Brain microvascular endothelial cell (primary cell): ENCODE results near the gene UQCRH.

ENCODE experiments used
- DNase-seq: peaks from one replicate; pipeline ENCODE4 v3.0.0-alpha.2; 2020
- H3K27ac ChIP-seq: fragments of 250-450 bp; sonication (Bioruptor Pico); 2 replicates; pipeline ENCODE4 v1.5.1; 2020; ENCODE audit warnings: mild to moderate bottlenecking, moderate library complexity
- H3K27me3 ChIP-seq: fragments of 250-450 bp; sonication (Bioruptor Pico); replicated peaks from 2 replicates; pipeline ENCODE4 v1.5.1; 2020; ENCODE audit warnings: mild to moderate bottlenecking
- H3K36me3 ChIP-seq: fragments of 250-450 bp; sonication (Bioruptor Pico); replicated peaks from 2 replicates; pipeline ENCODE4 v1.5.1; 2020; ENCODE audit warnings: mild to moderate bottlenecking
- H3K4me3 ChIP-seq: 2 replicates; pipeline ENCODE4 v1.5.1; 2011; ENCODE audit warnings: low read depth, mild to moderate bottlenecking, control low read depth, low read length, moderate library complexity
- in situ Hi-C: cut with HindIII; loops from 2 replicates; pipeline ENCODE4 v1.10.0; 2017; ENCODE audit warnings: low sequenced_read_pairs, low pct_ligation_motif_present
- TF ChIP-seq, protein P1 (sequence below): IDR thresholded peaks from 2 replicates; pipeline ENCODE4 v1.5.1; 2011; ENCODE audit warnings: low read depth, mild to moderate bottlenecking, moderate library complexity, low read length, control low read depth, inconsistent platforms; ENCODE audit errors: missing control alignments

The UQCRH gene

DNA sequence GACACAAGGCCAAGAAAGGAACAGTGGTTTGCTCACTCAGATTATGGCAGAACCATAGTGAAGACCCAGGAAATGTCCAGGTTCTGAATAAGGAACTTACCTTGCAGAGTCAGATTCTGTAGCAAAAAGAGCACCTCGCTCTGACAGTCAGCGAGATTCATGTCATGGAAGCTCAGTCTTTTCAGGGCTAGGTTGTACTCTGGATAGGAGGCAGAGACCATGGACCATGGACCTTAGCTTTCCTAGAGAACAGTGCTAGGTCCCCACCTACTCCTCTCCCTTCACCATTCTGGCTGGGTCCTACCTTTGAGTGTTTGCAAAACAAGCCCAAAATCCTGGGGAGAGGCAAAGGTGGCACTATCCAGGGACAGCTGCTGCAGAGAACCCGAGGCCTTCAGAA, 23.4 kb upstream of the UQCRH start:
- TF ChIP-seq, protein P1, sequence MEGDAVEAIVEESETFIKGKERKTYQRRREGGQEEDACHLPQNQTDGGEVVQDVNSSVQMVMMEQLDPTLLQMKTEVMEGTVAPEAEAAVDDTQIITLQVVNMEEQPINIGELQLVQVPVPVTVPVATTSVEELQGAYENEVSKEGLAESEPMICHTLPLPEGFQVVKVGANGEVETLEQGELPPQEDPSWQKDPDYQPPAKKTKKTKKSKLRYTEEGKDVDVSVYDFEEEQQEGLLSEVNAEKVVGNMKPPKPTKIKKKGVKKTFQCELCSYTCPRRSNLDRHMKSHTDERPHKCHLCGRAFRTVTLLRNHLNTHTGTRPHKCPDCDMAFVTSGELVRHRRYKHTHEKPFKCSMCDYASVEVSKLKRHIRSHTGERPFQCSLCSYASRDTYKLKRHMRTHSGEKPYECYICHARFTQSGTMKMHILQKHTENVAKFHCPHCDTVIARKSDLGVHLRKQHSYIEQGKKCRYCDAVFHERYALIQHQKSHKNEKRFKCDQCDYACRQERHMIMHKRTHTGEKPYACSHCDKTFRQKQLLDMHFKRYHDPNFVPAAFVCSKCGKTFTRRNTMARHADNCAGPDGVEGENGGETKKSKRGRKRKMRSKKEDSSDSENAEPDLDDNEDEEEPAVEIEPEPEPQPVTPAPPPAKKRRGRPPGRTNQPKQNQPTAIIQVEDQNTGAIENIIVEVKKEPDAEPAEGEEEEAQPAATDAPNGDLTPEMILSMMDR, result no peak
- peaks cover 41% of the 10 kb centered on the region for H3K36me3 ChIP-seq
- H3K27ac ChIP-seq, result no peak overlapping the region
- in situ Hi-C loops, result no loop called here
- H3K27me3 ChIP-seq, result no peaks in the 10 kb centered on the region
- H3K4me3 ChIP-seq, result no peak overlapping the region
- DNase-seq, result no peak

DNA sequence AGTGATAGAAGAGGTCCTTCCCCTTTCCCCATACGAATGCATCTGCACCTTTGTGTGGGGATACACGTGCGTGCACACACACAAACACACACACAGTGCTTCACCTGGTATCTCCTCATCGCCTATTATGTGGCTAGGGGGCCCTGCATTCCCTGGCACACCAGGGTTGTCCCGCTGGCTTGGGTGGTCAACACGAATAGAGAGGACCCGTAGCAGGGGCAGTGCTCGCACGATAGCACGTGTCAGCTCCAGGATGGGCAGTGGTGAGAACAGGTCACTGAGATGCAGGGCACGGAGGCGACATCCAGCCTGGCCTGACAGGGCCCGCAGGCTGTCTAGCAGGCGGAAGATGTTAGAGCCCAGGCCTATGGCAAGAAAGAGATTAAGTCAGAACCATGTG, 22.5 kb upstream of the UQCRH start:
- TF ChIP-seq, protein P1, result no peak
- H3K27ac ChIP-seq, result no peak overlapping the region
- no peak for DNase-seq
- in situ Hi-C loops, result no loop called here
- peaks cover 51% of the 10 kb centered on the region for H3K36me3 ChIP-seq
- H3K27me3 ChIP-seq, result no peaks in the 10 kb centered on the region
- no peak overlapping the region for H3K4me3 ChIP-seq

- in situ Hi-C loops, result no loop called here
- no peak for DNase-seq
- TF ChIP-seq, protein P1, result no peak
- Histone ChIP-seq H3K27ac (no peak overlapping the region), H3K36me3 (peaks cover 49% of the 10 kb centered on the region), H3K27me3 (no peaks in the 10 kb centered on the region), H3K4me3 (no peak overlapping the region)
Observed at GRCh38 chr1:46284058-46284457, 19.4 kb upstream of the UQCRH start.

DNA sequence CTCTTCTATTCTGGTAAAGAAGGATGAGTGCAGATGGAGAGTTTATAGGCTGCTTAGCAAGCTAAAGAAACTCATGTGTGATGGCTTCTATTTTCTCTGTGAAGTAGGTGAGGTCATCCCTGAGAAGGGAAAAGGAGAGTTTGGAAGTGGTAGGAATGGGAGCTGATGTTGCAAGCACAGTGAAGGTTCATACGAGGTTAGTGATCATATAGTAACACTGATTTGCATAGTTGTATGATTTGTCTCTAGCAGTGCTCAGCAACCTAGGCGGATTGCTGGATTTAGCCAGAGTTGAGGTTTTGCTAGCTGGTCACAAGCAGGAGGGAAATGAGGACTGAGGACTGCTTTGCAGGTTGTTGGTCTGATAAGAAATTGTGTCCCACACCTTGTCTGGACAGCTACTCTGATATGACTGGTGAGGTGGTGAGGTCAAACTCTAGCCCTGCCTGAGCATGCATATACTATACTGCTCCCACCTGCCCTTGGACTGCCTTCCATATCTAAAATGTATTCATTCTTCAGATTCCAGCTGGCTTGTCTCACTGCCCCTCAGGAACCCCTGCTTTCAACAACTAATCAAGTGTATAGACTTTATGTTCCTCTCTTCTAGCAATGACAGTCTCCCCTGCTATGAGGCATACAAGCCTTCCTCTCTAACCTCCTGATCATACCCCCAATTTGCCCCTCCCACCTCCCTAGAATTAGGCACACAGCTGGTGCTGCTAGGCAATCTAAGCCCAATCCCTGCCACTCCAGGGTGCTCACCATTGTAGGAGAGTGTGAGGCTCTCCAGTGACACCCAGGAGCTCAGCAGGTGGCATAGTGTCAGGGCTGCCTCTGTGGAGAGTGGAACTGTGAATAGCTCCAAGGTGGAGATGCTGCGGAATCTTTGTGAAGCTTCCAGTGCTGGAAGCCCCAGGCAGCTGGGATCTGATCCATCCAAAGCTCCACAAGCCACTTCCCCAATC, 18.6 kb upstream of the UQCRH start:
- Histone ChIP-seq H3K4me3 (no peak overlapping the region), H3K27ac (no peak overlapping the region), H3K27me3 (no peaks in the 10 kb centered on the region), H3K36me3 (peaks cover 50% of the 10 kb centered on the region)
- no peak for DNase-seq
- in situ Hi-C loops, result no loop called here
- TF ChIP-seq, protein P1, result no peak

GRCh38 chr1:46285730-46286477, 17.6 kb upstream of the UQCRH start:
- Histone ChIP-seq H3K27me3 (no peaks in the 10 kb centered on the region), H3K27ac (no peak overlapping the region), H3K36me3 (peaks cover 41% of the 10 kb centered on the region), H3K4me3 (no peak overlapping the region)
- DNase-seq, result no peak
- in situ Hi-C loops, result no loop called here
- TF ChIP-seq, protein P1, result no peak
